Measurements from ENCODE around the gene PHLDA1.

DNA sequence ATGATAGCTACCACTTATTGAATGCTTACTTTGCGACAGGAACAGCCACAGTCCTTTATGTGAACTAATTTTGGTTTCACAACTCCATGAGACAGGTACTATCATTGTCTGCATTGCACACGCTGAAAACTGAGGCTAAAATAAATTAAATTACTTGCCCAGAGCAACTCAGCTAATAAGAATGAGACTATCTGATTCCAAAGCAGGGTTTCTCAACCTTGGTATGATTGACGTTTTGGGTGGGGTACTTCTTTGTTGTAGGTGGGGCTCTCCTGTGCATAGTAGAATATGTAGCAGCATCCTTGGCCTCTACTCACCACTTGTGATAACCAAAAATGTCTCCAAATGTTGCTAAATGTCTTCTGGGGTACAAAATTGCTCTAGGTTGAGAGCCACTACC is 9.1 kb downstream of the PHLDA1 start:
- TF ChIP-seq TAF1 (IDR thresholded peaks at IDR 0.05; ENCODE audit: low read depth, low read length) (no peak), POLR2AphosphoS5 (IDR thresholded peaks at IDR 0.05; ENCODE audit: low read depth, low read length) (no peak), POLR2A (IDR thresholded peaks at IDR 0.05; ENCODE audit: low read depth, low read length) (no peak), PAX5 (IDR thresholded peaks at IDR 0.05; ENCODE audit: insufficient read depth, low read length, severe bottlenecking) (no peak), SPI1 (IDR thresholded peaks at IDR 0.05; ENCODE audit: low read depth, low read length) (no peak)
